ENCODE data around the gene MRPL17.

DNA sequence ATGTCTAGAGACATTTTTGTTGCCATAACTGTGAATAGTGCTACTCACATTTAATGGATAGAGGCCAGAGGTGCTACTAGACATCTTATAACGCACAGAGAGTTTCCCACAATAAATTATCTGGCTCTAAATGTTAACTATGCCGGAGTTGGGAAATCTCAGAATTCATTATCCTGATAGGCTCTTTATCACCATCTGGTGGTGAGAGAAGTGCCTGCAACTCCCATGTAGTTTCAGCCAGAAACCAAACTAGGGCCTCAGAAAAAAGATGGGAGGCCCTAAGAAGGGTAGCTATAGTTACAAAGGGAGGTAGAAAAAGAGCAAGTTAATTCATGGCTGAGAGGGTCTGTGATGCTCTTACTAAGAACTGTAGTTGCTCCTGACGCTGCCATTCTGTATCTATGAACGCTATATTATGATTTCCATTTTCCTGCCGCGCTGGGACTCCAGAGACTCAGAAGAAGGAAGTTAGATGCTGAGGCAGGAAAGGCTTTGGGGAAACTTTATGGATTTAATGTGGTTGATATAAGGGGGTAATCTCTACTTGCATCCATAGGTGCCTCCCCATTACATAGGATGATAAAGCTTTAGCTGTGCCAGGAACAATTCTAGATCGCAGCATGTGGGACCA, 22.9 kb upstream of the MRPL17 start:
- TF ChIP-seq POLR2A (IDR thresholded peaks at IDR 0.05) = no peak
- TF ChIP-seq, protein P1, sequence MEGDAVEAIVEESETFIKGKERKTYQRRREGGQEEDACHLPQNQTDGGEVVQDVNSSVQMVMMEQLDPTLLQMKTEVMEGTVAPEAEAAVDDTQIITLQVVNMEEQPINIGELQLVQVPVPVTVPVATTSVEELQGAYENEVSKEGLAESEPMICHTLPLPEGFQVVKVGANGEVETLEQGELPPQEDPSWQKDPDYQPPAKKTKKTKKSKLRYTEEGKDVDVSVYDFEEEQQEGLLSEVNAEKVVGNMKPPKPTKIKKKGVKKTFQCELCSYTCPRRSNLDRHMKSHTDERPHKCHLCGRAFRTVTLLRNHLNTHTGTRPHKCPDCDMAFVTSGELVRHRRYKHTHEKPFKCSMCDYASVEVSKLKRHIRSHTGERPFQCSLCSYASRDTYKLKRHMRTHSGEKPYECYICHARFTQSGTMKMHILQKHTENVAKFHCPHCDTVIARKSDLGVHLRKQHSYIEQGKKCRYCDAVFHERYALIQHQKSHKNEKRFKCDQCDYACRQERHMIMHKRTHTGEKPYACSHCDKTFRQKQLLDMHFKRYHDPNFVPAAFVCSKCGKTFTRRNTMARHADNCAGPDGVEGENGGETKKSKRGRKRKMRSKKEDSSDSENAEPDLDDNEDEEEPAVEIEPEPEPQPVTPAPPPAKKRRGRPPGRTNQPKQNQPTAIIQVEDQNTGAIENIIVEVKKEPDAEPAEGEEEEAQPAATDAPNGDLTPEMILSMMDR (IDR thresholded peaks at IDR 0.05) = peak; percentile 71 to 94 (median 91)

All from transverse colon (tissue), 3 donors.